IPS DF 4.7 (cell line): ENCODE measurements around the gene BANK1.

ENCODE experiments used
- DNase-seq: peaks from one replicate; pipeline ENCODE4 v3.0.0-alpha.2; 2013; ENCODE audit warnings: low spot score; ENCODE audit errors: extremely low read depth

BANK1 gene

GRCh38 chr4:101818362-101818761 is 27.8 kb downstream of the BANK1 start:
- no peak for DNase-seq

- no peak for DNase-seq
Measured at GRCh38 chr4:101823864-101824263, 33.3 kb downstream of the BANK1 start.

- no peak for DNase-seq
Measured at GRCh38 chr4:101824500-101824899, 34.0 kb downstream of the BANK1 start.

GRCh38 chr4:101825953-101826352 is 35.4 kb downstream of the BANK1 start:
- no peak for DNase-seq

GRCh38 chr4:101831816-101832215 is 41.3 kb downstream of the BANK1 start:
- DNase-seq, result no peak

- DNase-seq, result no peak
Measured at GRCh38 chr4:101833480-101833879, 43.0 kb downstream of the BANK1 start.

- DNase-seq, result no peak
Measured at GRCh38 chr4:101835121-101835904, 44.8 kb downstream of the BANK1 start.

GRCh38 chr4:101843054-101843453 is 52.5 kb downstream of the BANK1 start:
- no peak for DNase-seq

- DNase-seq, result no peak
Measured at GRCh38 chr4:101846550-101846949, 56.0 kb downstream of the BANK1 start.

GRCh38 chr4:101850698-101851097 is 60.2 kb downstream of the BANK1 start:
- DNase-seq, result no peak

GRCh38 chr4:101851672-101852071 is 61.1 kb downstream of the BANK1 start:
- no peak for DNase-seq

GRCh38 chr4:101853028-101853427 is 62.5 kb downstream of the BANK1 start:
- DNase-seq, result no peak

GRCh38 chr4:101853691-101854090 is 63.2 kb downstream of the BANK1 start:
- DNase-seq, result no peak

GRCh38 chr4:101855239-101855638 is 64.7 kb downstream of the BANK1 start:
- DNase-seq, result no peak

- DNase-seq, result no peak
Measured at GRCh38 chr4:101856149-101856548, 65.6 kb downstream of the BANK1 start.

- DNase-seq, result no peak
Measured at GRCh38 chr4:101857176-101857575, 66.6 kb downstream of the BANK1 start.

GRCh38 chr4:101858641-101859040 is 68.1 kb downstream of the BANK1 start:
- no peak for DNase-seq

GRCh38 chr4:101862595-101862994 is 72.1 kb downstream of the BANK1 start:
- no peak for DNase-seq

GRCh38 chr4:101864660-101865059 is 74.1 kb downstream of the BANK1 start:
- DNase-seq, result no peak

GRCh38 chr4:101865501-101866062 is 75.1 kb downstream of the BANK1 start:
- DNase-seq, result no peak

GRCh38 chr4:101870874-101871273 is 80.3 kb downstream of the BANK1 start:
- no peak for DNase-seq

GRCh38 chr4:101871962-101872676 is 81.6 kb downstream of the BANK1 start:
- DNase-seq, result no peak

GRCh38 chr4:101885574-101885973 is 95.0 kb downstream of the BANK1 start:
- no peak for DNase-seq
